Ovary (tissue), 10 donors: ENCODE data around the gene ZNF860. TPM values are rescaled to one million over a fixed set of nuclear protein-coding genes. Genes with fewer than 3 reads are reported as not detected.

ENCODE experiments used
- DNase-seq, 5 donors: peaks; one replicate each; pipeline ENCODE4 v3.0.0-alpha.2; 2019 to 2020
- H3K27ac ChIP-seq, 2 donors: fragments of 200-600 bp; one replicate each; pipeline versions ENCODE4 v1.5.1 to v1.8.0; 2019 to 2022
- H3K27me3 ChIP-seq: fragments of 200-600 bp; one replicate; pipeline ENCODE4 v1.8.0; 2022
- H3K36me3 ChIP-seq: fragments of 200-600 bp; sonication (generic); one replicate; pipeline ENCODE4 v1.5.1; 2019
- H3K4me1 ChIP-seq: one replicate; pipeline ENCODE4 v1.8.1; 2013; ENCODE audit warnings: mild to moderate bottlenecking, moderate library complexity; ENCODE audit not compliant: insufficient read depth
- H3K4me3 ChIP-seq: fragments of 200-600 bp; sonication (generic); one replicate; pipeline ENCODE4 v1.5.1; 2017
- H3K9me3 ChIP-seq, 2 donors: fragments of 200-600 bp in 1 of 2; sonication (generic) in 1 of 2; one replicate each; pipeline versions ENCODE4 v1.5.1 to v1.8.1; 2013 to 2019; ENCODE audit warnings: mild to moderate bottlenecking in 1 of 2, moderate library complexity in 1 of 2
- EP300 ChIP-seq: sonication (generic); formaldehyde crosslinking; IDR thresholded peaks from one replicate; pipeline ENCODE4 v1.6.1; 2017; ENCODE audit warnings: antibody characterized with exemption
- POLR2A ChIP-seq: fragments of 450-650 bp; IDR thresholded peaks from one replicate; pipeline ENCODE4 v1.6.1; 2017; ENCODE audit warnings: antibody characterized with exemption, mild to moderate bottlenecking, moderate library complexity
- WGBS, 3 donors: extraction: QIAGEN DNeasy Blood & Tissue Kit in 1 of 3; methylation state at CpG; one replicate each; pipeline versions ENCODE4 v1.1.5 to v1.1.7; 2013 to 2017; 5-methylcytosine and 5-hydroxymethylcytosine counted together
- intact Hi-C, 4 donors: fragments of 100-400 bp; cut with DNase I; formaldehyde crosslinking; loops; one replicate each; pipeline versions ENCODE4 v1.11.0 to v1.15.1; 2022 to 2023
- long read RNA-seq, 3 donors: library from polyadenylated mRNA in 2 of 3; unstranded in 2 of 3; transcript quantifications; one replicate each; pipeline ENCODE4 v2.0.0 and lab custom pipeline, GENCODE V29; 2021 to 2026
- polyA plus RNA-seq, 2 donors: library from polyadenylated mRNA; stranded (reverse); fragments of 200-250 nt in 1 of 2; fragments of 350-450 nt in 1 of 2; fragmentation: Illumina TruSeq in 1 of 2; extraction: RNeasy Lipid Tissue Mini Kit (QIAGEN cat#74804) in 1 of 2; gene quantifications; one replicate each; pipeline ENCODE4 v1.2.3, GENCODE V29; 2013 to 2014
- total RNA-seq, 7 donors: library from RNA; depleted of rRNA in 2 of 7; stranded (reverse); fragments of >200 nt in 2 of 7; fragmentation: NEBNext Ultra II Directional in 3 of 7; extraction: Animal tissue kit (Norgen Biotek cat#: 25700) in 3 of 7; gene quantifications; one replicate each; pipeline versions ENCODE4 v1.1.0 to v1.2.4, GENCODE V29; 2016 to 2023
- TF ChIP-seq, protein P1 (sequence below), 3 donors: fragments of 450-650 bp in 2 of 3; fragments of 200-600 bp in 1 of 3; IDR thresholded peaks; one replicate each; pipeline versions ENCODE4 v1.5.1 to v1.8.0; 2016 to 2022; ENCODE audit warnings: antibody characterized with exemption in 3 of 3, mild to moderate bottlenecking in 1 of 3
- donor health status: DM: no; HTN: no; CAD: no; lungs with moderate emphysema.
- donor health status: DM: no; HTN: no; CAD: no.
- donor health status: Bipolar disorder and iron deficiency.
- donor health status: DM: yes; HTN: yes; CAD: no.
- donor health status: DM: no; HTN: no; CAD: no.
- donor health status: DM: yes; HTN: yes; CAD: no.

Gene ZNF860
- total RNA-seq (1 to 10 TPM in 4 of 7 donors, under 1 TPM in 3; 0.36 to 1.6 (median 1.1) TPM), polyA plus RNA-seq (1 to 10 TPM in 1 of 2 donors, under 1 TPM in 1; 0.28 to 1.1 TPM)
- long read RNA-seq, donor 1, result 0 reads
- long read RNA-seq, donor 2, result 0 reads
- long read RNA-seq, donor 3, result 0 reads

- no peaks in the 10 kb centered on the region for H3K27me3 ChIP-seq
- no peaks in the 10 kb centered on the region for H3K36me3 ChIP-seq
- peak within 1 kb of the TSS; percentile 86 to 89 for H3K27ac ChIP-seq
- H3K4me1 ChIP-seq, result peaks cover 6% of the 10 kb centered on the region
- no peaks in the 10 kb centered on the region for H3K9me3 ChIP-seq
- peak; percentile 92 to 95 (median 93) for DNase-seq
- 4 to 6% (median 5%) methylated on average over 59 to 65 of the region's 65 CpGs for WGBS, 3 donors
- H3K4me3 ChIP-seq, result peak within 1 kb of the TSS; percentile 77
- intact Hi-C loops, result no loop called here
- no peak for TF ChIP-seq POLR2A
- TF ChIP-seq, protein P1, sequence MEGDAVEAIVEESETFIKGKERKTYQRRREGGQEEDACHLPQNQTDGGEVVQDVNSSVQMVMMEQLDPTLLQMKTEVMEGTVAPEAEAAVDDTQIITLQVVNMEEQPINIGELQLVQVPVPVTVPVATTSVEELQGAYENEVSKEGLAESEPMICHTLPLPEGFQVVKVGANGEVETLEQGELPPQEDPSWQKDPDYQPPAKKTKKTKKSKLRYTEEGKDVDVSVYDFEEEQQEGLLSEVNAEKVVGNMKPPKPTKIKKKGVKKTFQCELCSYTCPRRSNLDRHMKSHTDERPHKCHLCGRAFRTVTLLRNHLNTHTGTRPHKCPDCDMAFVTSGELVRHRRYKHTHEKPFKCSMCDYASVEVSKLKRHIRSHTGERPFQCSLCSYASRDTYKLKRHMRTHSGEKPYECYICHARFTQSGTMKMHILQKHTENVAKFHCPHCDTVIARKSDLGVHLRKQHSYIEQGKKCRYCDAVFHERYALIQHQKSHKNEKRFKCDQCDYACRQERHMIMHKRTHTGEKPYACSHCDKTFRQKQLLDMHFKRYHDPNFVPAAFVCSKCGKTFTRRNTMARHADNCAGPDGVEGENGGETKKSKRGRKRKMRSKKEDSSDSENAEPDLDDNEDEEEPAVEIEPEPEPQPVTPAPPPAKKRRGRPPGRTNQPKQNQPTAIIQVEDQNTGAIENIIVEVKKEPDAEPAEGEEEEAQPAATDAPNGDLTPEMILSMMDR (IDR thresholded peaks at IDR 0.05), result no peak
- TF ChIP-seq EP300, result no peak
Measured at GRCh38 chr3:31981206-31982181, at the start of gene ZNF860, which contains the start of gene OSBPL10. TSS of gene ZNF860 (plus strand) at chr3:31981750. CDS start at chr3:31989080, 7,330 bp downstream. TSS of gene OSBPL10 (minus strand) at chr3:31981262. CDS start at chr3:31981179, 83 bp downstream.

DNA sequence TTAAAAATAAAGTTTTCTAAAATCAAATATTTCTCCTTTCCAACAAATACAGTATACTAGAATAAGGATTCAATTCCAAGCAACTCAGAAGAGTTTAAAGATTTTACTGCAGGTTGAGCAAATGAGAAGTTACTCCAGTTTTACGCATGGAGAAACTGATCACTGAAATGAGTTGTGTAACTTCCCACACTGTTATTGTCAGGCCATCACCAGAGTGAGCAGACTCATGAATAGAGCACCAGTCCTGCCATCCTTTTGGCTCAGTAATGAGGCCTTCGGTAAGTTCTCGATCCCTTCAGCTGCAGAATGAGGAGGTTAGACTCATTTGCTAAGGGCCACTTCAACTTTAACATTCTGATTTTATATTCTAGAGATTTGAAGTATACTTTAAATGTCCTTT lies 48.6 kb upstream of the ZNF860 start:
- WGBS, 3 donors, result 98 to 99% (median 98%) methylated on average over 3 of the region's 3 CpGs
- TF ChIP-seq POLR2A (no peak), EP300 (no peak)
- TF ChIP-seq, protein P1 (IDR thresholded peaks at IDR 0.05), result no peak

GRCh38 chr3:31934018-31934417 lies 47.5 kb upstream of the ZNF860 start:
- DNase-seq, result no peak
- H3K27ac ChIP-seq, result no peak overlapping the region
- TF ChIP-seq, protein P1 (IDR thresholded peaks at IDR 0.05), result no peak
- TF ChIP-seq EP300 (no peak), POLR2A (no peak)
- no peaks in the 10 kb centered on the region for H3K36me3 ChIP-seq
- 54 to 82% (median 65%) methylated on average over 1 of the region's 1 CpG for WGBS, 3 donors
- H3K4me1 ChIP-seq, result peaks cover 2% of the 10 kb centered on the region
- H3K4me3 ChIP-seq, result no peak overlapping the region
- intact Hi-C loops, result no loop called here
- no peaks in the 10 kb centered on the region for H3K27me3 ChIP-seq
- no peaks in the 10 kb centered on the region for H3K9me3 ChIP-seq

More for the DNA sequence above, 48.6 kb upstream of the ZNF860 start:
- peaks cover 2% of the 10 kb centered on the region for H3K4me1 ChIP-seq
- H3K4me3 ChIP-seq, result no peak overlapping the region
- no peak for DNase-seq
- no peak overlapping the region for H3K27ac ChIP-seq
- no peaks in the 10 kb centered on the region for H3K36me3 ChIP-seq
- intact Hi-C loops, result no loop called here
- H3K27me3 ChIP-seq, result no peaks in the 10 kb centered on the region
- H3K9me3 ChIP-seq, result no peaks in the 10 kb centered on the region

- Histone ChIP-seq H3K4me3 (no peak overlapping the region), H3K4me1 (peaks cover 2% of the 10 kb centered on the region), H3K9me3 (no peaks in the 10 kb centered on the region), H3K27ac (no peak overlapping the region), H3K27me3 (no peaks in the 10 kb centered on the region), H3K36me3 (no peaks in the 10 kb centered on the region)
- no peak for TF ChIP-seq EP300
- TF ChIP-seq, protein P1 (IDR thresholded peaks at IDR 0.05), result no peak
- DNase-seq, result no peak
- intact Hi-C loops, result no loop called here
- WGBS, 3 donors, result 70 to 75% (median 72%) methylated on average over 3 of the region's 3 CpGs
Measured at GRCh38 chr3:31934866-31935265, 46.7 kb upstream of the ZNF860 start.
